ENCODE measurements around the gene CPOX. TPM values are rescaled to one million over a fixed set of nuclear protein-coding genes. Genes with fewer than 3 reads are reported as not detected.

CPOX gene
- total RNA-seq, 4 donors from 2014 or later: 7.6 to 21.4 (median 14.7) TPM

GRCh38 chr3:98568402-98568801 is 25.0 kb downstream of the CPOX start:
- H3K27ac ChIP-seq (replicated peaks in 1 of 4): no peak overlapping the region
- 78% methylated on average over 3 of the region's 3 CpGs for whole genome bisulfite sequencing
- no peaks in the 10 kb centered on the region for H3K4me1 ChIP-seq
- H3K9me3 ChIP-seq: no peaks in the 10 kb centered on the region
- DNase-seq (ENCODE audit: extremely low spot score): no peak
- H3K4me3 ChIP-seq: no peak overlapping the region
- no peaks in the 10 kb centered on the region for H3K27me3 ChIP-seq
- TF ChIP-seq POLR2AphosphoS5 (IDR thresholded peaks at IDR 0.05) (no peak), EP300 (IDR thresholded peaks at IDR 0.05) (no peak), POLR2A (IDR thresholded peaks at IDR 0.05; ENCODE audit: low read depth) (no peak), CTCF (IDR thresholded peaks at IDR 0.05) (no peak)
- intact Hi-C loops (cut with DNase I): no loop called here
- H3K36me3 ChIP-seq: no peaks in the 10 kb centered on the region

GRCh38 chr3:98567666-98568270 is 25.6 kb downstream of the CPOX start:
- intact Hi-C loops (cut with DNase I): no loop called here
- no peak for TF ChIP-seq CTCF (IDR thresholded peaks at IDR 0.05)
- no peak for TF ChIP-seq POLR2AphosphoS5 (IDR thresholded peaks at IDR 0.05)
- no peak for TF ChIP-seq EP300 (IDR thresholded peaks at IDR 0.05)
- TF ChIP-seq POLR2A (IDR thresholded peaks at IDR 0.05; ENCODE audit: low read depth): no peak
- Histone ChIP-seq H3K4me1 (no peaks in the 10 kb centered on the region), H3K27ac (replicated peaks in 1 of 4) (no peak overlapping the region), H3K36me3 (no peaks in the 10 kb centered on the region), H3K27me3 (no peaks in the 10 kb centered on the region), H3K4me3 (no peak overlapping the region), H3K9me3 (no peaks in the 10 kb centered on the region)
- WGBS: 77% methylated on average over 2 of the region's 2 CpGs
- DNase-seq (ENCODE audit: extremely low spot score): no peak

GRCh38 chr3:98565843-98566242 is 27.6 kb downstream of the CPOX start:
- 77% methylated on average over 6 of the region's 6 CpGs for WGBS
- intact Hi-C loops (cut with DNase I): no loop called here

GRCh38 chr3:98565237-98565643 is 28.2 kb downstream of the CPOX start:
- Histone ChIP-seq H3K4me1 (no peaks in the 10 kb centered on the region), H3K9me3 (no peaks in the 10 kb centered on the region), H3K36me3 (no peaks in the 10 kb centered on the region), H3K4me3 (no peak overlapping the region), H3K27me3 (no peaks in the 10 kb centered on the region), H3K27ac (replicated peaks in 1 of 4) (no peak overlapping the region)
- WGBS: 58% methylated on average over 3 of the region's 3 CpGs
- intact Hi-C loops (cut with DNase I): no loop called here
- DNase-seq (ENCODE audit: extremely low spot score): no peak
- TF ChIP-seq CTCF (IDR thresholded peaks at IDR 0.05) (no peak), POLR2A (IDR thresholded peaks at IDR 0.05; ENCODE audit: low read depth) (no peak), POLR2AphosphoS5 (IDR thresholded peaks at IDR 0.05) (no peak), EP300 (IDR thresholded peaks at IDR 0.05) (no peak)

More at GRCh38 chr3:98565843-98566242, 27.6 kb downstream of the CPOX start:
- Histone ChIP-seq H3K9me3 (no peaks in the 10 kb centered on the region), H3K27ac (replicated peaks in 1 of 4) (no peak overlapping the region), H3K4me1 (no peaks in the 10 kb centered on the region), H3K4me3 (no peak overlapping the region), H3K27me3 (no peaks in the 10 kb centered on the region), H3K36me3 (no peaks in the 10 kb centered on the region)
- no peak for DNase-seq (ENCODE audit: extremely low spot score)
- TF ChIP-seq POLR2A (IDR thresholded peaks at IDR 0.05; ENCODE audit: low read depth) (no peak), EP300 (IDR thresholded peaks at IDR 0.05) (no peak), CTCF (IDR thresholded peaks at IDR 0.05) (no peak), POLR2AphosphoS5 (IDR thresholded peaks at IDR 0.05) (no peak)
